ENCODE results near the gene RHOA.

DNA sequence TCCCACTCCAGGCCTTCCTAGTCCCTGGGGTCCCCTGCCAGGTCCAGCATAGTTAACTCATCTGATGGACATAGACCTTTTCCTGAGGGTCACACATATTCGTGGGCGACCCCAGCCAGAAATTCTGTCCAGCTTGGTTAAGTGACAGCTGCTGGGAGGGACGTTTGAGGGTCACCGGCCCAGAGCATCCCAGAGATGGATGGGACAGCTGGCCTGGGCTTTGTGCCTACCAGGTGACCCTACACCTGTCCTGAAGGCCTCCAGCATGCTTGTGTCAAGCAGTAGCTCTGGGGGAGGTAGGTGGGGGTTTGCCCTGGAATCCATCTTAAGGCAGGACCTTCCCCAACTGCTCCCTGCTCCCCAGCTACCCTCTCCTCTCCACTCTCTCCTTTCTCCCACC, 49.2 kb upstream of the RHOA start:
- no peak for TF ChIP-seq CTCF (IDR thresholded peaks at IDR 0.05; ENCODE audit: insufficient read depth, low read length)
- no peak for TF ChIP-seq SPI1 (IDR thresholded peaks at IDR 0.05; ENCODE audit: borderline replicate concordance, low read depth)
- TF ChIP-seq GABPA (IDR thresholded peaks at IDR 0.05; ENCODE audit: low read depth): no peak
